Keratinocyte (primary cell): ENCODE results near the gene ACAD11. TPM values are rescaled to one million over a fixed set of nuclear protein-coding genes. Genes with fewer than 3 reads are reported as not detected.

ENCODE experiments used
- DNase-seq: peaks from one replicate; pipeline ENCODE4 v3.0.0-alpha.2; 2011; ENCODE audit warnings: low read depth, missing footprints, low spot score
- FAIRE-seq: peaks from 2 replicates; lab custom pipeline; 2011; peaks lifted over from hg19 to GRCh38; lab: Jason Lieb, UNC
- H2AFZ ChIP-seq: 2 replicates; pipeline ENCODE4 v1.6.0; 2012; ENCODE audit warnings: low read length, control low read depth, inconsistent platforms; ENCODE audit not compliant: control insufficient read depth
- H3K27ac ChIP-seq: 2 replicates; pipeline ENCODE4 v1.5.1; 2011; ENCODE audit warnings: low read length; ENCODE audit not compliant: control insufficient read depth, insufficient read depth
- H3K27me3 ChIP-seq: 3 replicates; pipeline ENCODE4 v1.6.0; 2011; ENCODE audit warnings: low read length; ENCODE audit not compliant: control insufficient read depth, insufficient read depth; ENCODE audit errors: extremely low read depth
- H3K36me3 ChIP-seq, 2 experiments: 2 replicates in 1 of 2; 3 replicates in 1 of 2; pipeline ENCODE4 v1.5.1; 2011; ENCODE audit warnings: low read length in 2 of 2, mild to moderate bottlenecking in 1 of 2; ENCODE audit not compliant: control insufficient read depth in 2 of 2, insufficient read depth in 2 of 2; ENCODE audit errors: extremely low read depth in 1 of 2
- H3K4me1 ChIP-seq: 3 replicates; pipeline ENCODE4 v1.5.1; 2011; ENCODE audit warnings: low read length; ENCODE audit not compliant: control insufficient read depth, insufficient read depth; ENCODE audit errors: extremely low read depth
- H3K4me2 ChIP-seq: 3 replicates; pipeline ENCODE4 v1.6.0; 2011; ENCODE audit warnings: low read depth, low read length; ENCODE audit not compliant: control insufficient read depth, insufficient read depth; ENCODE audit errors: extremely low read depth
- H3K4me3 ChIP-seq, 3 experiments: fragments of 200-600 bp in 1 of 3; sonication (generic) in 1 of 3; 2 replicates in 2 of 3; 3 replicates in 1 of 3; pipeline ENCODE4 v1.5.1; 2011 to 2016; ENCODE audit warnings: low read length in 3 of 3, mild to moderate bottlenecking in 3 of 3, control low read depth in 2 of 3, inconsistent platforms in 1 of 3, low read depth in 1 of 3, mixed read lengths in 1 of 3, mixed run types in 1 of 3, moderate library complexity in 1 of 3; ENCODE audit not compliant: control insufficient read depth in 2 of 3, insufficient read depth in 2 of 3; ENCODE audit errors: extremely low read depth in 1 of 3
- H3K79me2 ChIP-seq: 2 replicates; pipeline ENCODE4 v1.6.0; 2012; ENCODE audit warnings: low read length; ENCODE audit not compliant: control insufficient read depth, insufficient read depth
- H3K9ac ChIP-seq: 3 replicates; pipeline ENCODE4 v1.6.0; 2011; ENCODE audit warnings: low read length; ENCODE audit not compliant: control insufficient read depth, insufficient read depth; ENCODE audit errors: extremely low read depth
- H3K9me1 ChIP-seq: 3 replicates; pipeline ENCODE4 v1.6.0; 2011; ENCODE audit warnings: low read length; ENCODE audit not compliant: control insufficient read depth, insufficient read depth; ENCODE audit errors: extremely low read depth
- H3K9me3 ChIP-seq: 2 replicates; pipeline ENCODE4 v1.5.1; 2012; ENCODE audit warnings: low read depth, low read length; ENCODE audit not compliant: control insufficient read depth
- H4K20me1 ChIP-seq: 3 replicates; pipeline ENCODE4 v1.6.0; 2011; ENCODE audit warnings: low read length; ENCODE audit not compliant: control insufficient read depth, insufficient read depth; ENCODE audit errors: extremely low read depth
- CTCF ChIP-seq, 3 experiments: IDR thresholded peaks in 1 of 3; conservative IDR thresholded peaks in 1 of 3; optimal IDR thresholded peaks in 1 of 3; 2 replicates in 2 of 3; 3 replicates in 1 of 3; pipeline versions ENCODE3 to v1.5.1; 2011; ENCODE audit warnings: low read length in 3 of 3, mild to moderate bottlenecking in 3 of 3, moderate library complexity in 2 of 3, control low read depth in 1 of 3, inconsistent platforms in 1 of 3; ENCODE audit not compliant: insufficient read depth in 2 of 3; ENCODE audit errors: extremely low read depth in 1 of 3
- EZH2 ChIP-seq: IDR thresholded peaks from one replicate; pipeline ENCODE4 v1.6.1; 2012; ENCODE audit warnings: inconsistent platforms, mild to moderate bottlenecking, low read length, moderate library complexity
- dilution Hi-C: fragments of 300-500 bp; cut with MboI; formaldehyde crosslinking; loops from one replicate; pipeline ENCODE4 v1.7.0; 2020; ENCODE audit warnings: low sequenced_read_pairs; ENCODE audit not compliant: extremely low pct_ligation_motif_present
- polyA plus RNA-seq, 5 experiments: library from polyadenylated mRNA; depleted of rRNA in 3 of 5; stranded (reverse) in 3 of 5; stranded (forward) in 1 of 5; unstranded in 1 of 5; fragments of >200 nt; gene quantifications; 1 replicate in 1 of 5; 2 replicates in 3 of 5; 3 replicates in 1 of 5; pipeline versions ENCODE4 v1.2.1 to v1.2.3, GENCODE V29; 2011 to 2012; ENCODE audit warnings: missing spikeins in 2 of 5, low read depth in 1 of 5, low replicate concordance in 1 of 5

ACAD11 gene
- polyA plus RNA-seq, 1 donor (not counting 4 experiments of a cell fraction or from before 2014, with no cell fraction given), result 32.1 TPM

- DNase-seq, result no peak
- FAIRE-seq, result no peak
Observed at GRCh38 chr3:132661101-132661500, 1.5 kb upstream of the ACAD11 start.

GRCh38 chr3:132660811-132661070 lies 1.1 kb upstream of the ACAD11 start:
- Histone ChIP-seq H3K9ac (peak overlapping the region; percentile 95), H3K36me3 (no peaks in the 10 kb centered on the region), H3K9me3 (no peaks in the 10 kb centered on the region), H2AFZ (peak overlapping the region; percentile 94), H3K27ac (peak overlapping the region; percentile 95), H3K4me1 (peaks cover 14% of the 10 kb centered on the region), H3K4me3 (peak overlapping the region; percentile 86 to 99 (median 98)), H3K9me1 (no peaks in the 10 kb centered on the region), H4K20me1 (no peaks in the 10 kb centered on the region), H3K27me3 (no peaks in the 10 kb centered on the region), H3K79me2 (peaks cover 61% of the 10 kb centered on the region), H3K4me2 (peak overlapping the region; percentile 97)
- no peak for DNase-seq
- TF ChIP-seq CTCF (optimal IDR thresholded peaks at IDR 0.05 in 1 of 3, IDR thresholded peaks at IDR 0.05 in 1 of 3, conservative IDR thresholded peaks at IDR 0.05 in 1 of 3; ENCODE audit: extremely low read depth in 1 of 3, insufficient read depth in 2 of 3, low read length in 3 of 3) (no peak), EZH2 (no peak)
- FAIRE-seq, result no peak
- dilution Hi-C loops, result no loop called here

More at GRCh38 chr3:132661101-132661500, 1.5 kb upstream of the ACAD11 start:
- TF ChIP-seq CTCF (optimal IDR thresholded peaks at IDR 0.05 in 1 of 3, IDR thresholded peaks at IDR 0.05 in 1 of 3, conservative IDR thresholded peaks at IDR 0.05 in 1 of 3; ENCODE audit: extremely low read depth in 1 of 3, insufficient read depth in 2 of 3, low read length in 3 of 3), result no peak
- no peak for TF ChIP-seq EZH2
- H4K20me1 ChIP-seq, result no peaks in the 10 kb centered on the region
- H3K79me2 ChIP-seq, result peaks cover 61% of the 10 kb centered on the region
- no peaks in the 10 kb centered on the region for H3K9me1 ChIP-seq
- no peaks in the 10 kb centered on the region for H3K27me3 ChIP-seq
- dilution Hi-C loops, result no loop called here
- peak overlapping the region; percentile 94 for H2AFZ ChIP-seq
- H3K9me3 ChIP-seq, result no peaks in the 10 kb centered on the region
- peak overlapping the region; percentile 86 to 99 (median 98) for H3K4me3 ChIP-seq
- H3K27ac ChIP-seq, result peak overlapping the region; percentile 95
- peak overlapping the region; percentile 95 for H3K9ac ChIP-seq
- peak overlapping the region; percentile 97 for H3K4me2 ChIP-seq
- H3K36me3 ChIP-seq, result no peaks in the 10 kb centered on the region
- peaks cover 14% of the 10 kb centered on the region for H3K4me1 ChIP-seq
